Suprapubic skin (tissue), 4 donors: ENCODE results near the gene IL9R. TPM values are rescaled to one million over a fixed set of nuclear protein-coding genes. Genes with fewer than 3 reads are reported as not detected.
"Not testable (repeated sequence)": the region's sequence is repeated elsewhere in the genome, so short reads cannot be mapped to it uniquely, and the experiment has no call there.

Source experiments
- DNase-seq, 2 donors: peaks; one replicate each; pipeline ENCODE4 v3.0.0-alpha.2; 2019; ENCODE audit warnings: low spot score in 2 of 2
- H3K27ac ChIP-seq: fragments of 200-600 bp; sonication (generic); one replicate; pipeline ENCODE4 v1.5.1; 2019
- H3K27me3 ChIP-seq: fragments of 200-600 bp; sonication (generic); one replicate; pipeline ENCODE4 v1.5.1; 2019
- H3K36me3 ChIP-seq: fragments of 200-600 bp; sonication (generic); one replicate; pipeline ENCODE4 v1.5.1; 2019
- H3K4me1 ChIP-seq: fragments of 200-600 bp; sonication (generic); one replicate; pipeline ENCODE4 v1.5.1; 2019
- H3K4me3 ChIP-seq: fragments of 200-600 bp; sonication (generic); one replicate; pipeline ENCODE4 v1.5.1; 2019; ENCODE audit warnings: mild to moderate bottlenecking
- H3K9me3 ChIP-seq: fragments of 200-600 bp; sonication (generic); one replicate; pipeline ENCODE4 v1.5.1; 2019
- WGBS: methylation state at CpG from one replicate; pipeline ENCODE4 v1.1.5; 2018; 5-methylcytosine and 5-hydroxymethylcytosine counted together
- total RNA-seq, 4 donors: library from RNA; depleted of rRNA; stranded (reverse); fragments of >200 nt; gene quantifications; one replicate each; pipeline ENCODE4 v1.1.0, GENCODE V29; 2016

Gene IL9R
- total RNA-seq, 4 donors from 2014 or later, result 0.38 to 0.64 (median 0.41) TPM

- H3K27ac ChIP-seq, H3K9me3 ChIP-seq, H3K36me3 ChIP-seq, H3K4me3 ChIP-seq, H3K27me3 ChIP-seq, H3K4me1 ChIP-seq, DNase-seq: not testable (repeated sequence)
- no CpG with 5 or more reads among the region's 9 CpGs for WGBS
These were observed 32.4 kb downstream of the IL9R start for GRCh38 chrX:156029707-156030442.

GRCh38 chrX:156030474-156030873 lies 33.0 kb downstream of the IL9R start:
- DNase-seq, H3K9me3 ChIP-seq: not testable (repeated sequence)

More at GRCh38 chrX:156030474-156030873, 33.0 kb downstream of the IL9R start:
- H3K4me3 ChIP-seq, H3K27ac ChIP-seq, H3K27me3 ChIP-seq, H3K4me1 ChIP-seq, H3K36me3 ChIP-seq: not testable (repeated sequence)

Other genes with a start within 250 kb of the IL9R start
- gene VAMP7, start 116.4 kb upstream of the IL9R start, total RNA-seq, result 10 to 100 TPM; 16.1 to 29.8 (median 21.1) TPM